DND-41 (cell line): ENCODE measurements around the gene SIRPA.

Experiments used
- ATAC-seq: fragments of 200-7000 bp; cut with Tn5 transposase; 3 replicates; pipeline ENCODE4 v1.9.1; 2021; ENCODE audit warnings: low read depth; ENCODE audit not compliant: insufficient read depth
- DNase-seq: peaks from one replicate; pipeline ENCODE4 v3.0.0-alpha.2; 2020
- H2AFZ ChIP-seq: 2 replicates; pipeline ENCODE4 v1.6.0; 2012; ENCODE audit warnings: low read depth, low read length
- H3K27ac ChIP-seq: 2 replicates; pipeline ENCODE4 v1.5.1; 2012; ENCODE audit warnings: low read length, inconsistent platforms
- H3K27me3 ChIP-seq: fragments of 200-600 bp; sonication (generic); 2 replicates; pipeline ENCODE4 v1.6.0; 2012; ENCODE audit warnings: low read length, mild to moderate bottlenecking, inconsistent platforms; ENCODE audit not compliant: insufficient read depth, poor library complexity
- H3K36me3 ChIP-seq: 2 replicates; pipeline ENCODE4 v1.5.1; 2012; ENCODE audit warnings: low read length, inconsistent platforms; ENCODE audit not compliant: insufficient read depth
- H3K4me1 ChIP-seq: 2 replicates; pipeline ENCODE4 v1.5.1; 2012; ENCODE audit warnings: mild to moderate bottlenecking, low read length; ENCODE audit not compliant: insufficient read depth
- H3K4me2 ChIP-seq: 2 replicates; pipeline ENCODE4 v1.6.0; 2012; ENCODE audit warnings: mild to moderate bottlenecking, moderate library complexity, low read length, inconsistent platforms; ENCODE audit not compliant: insufficient read depth
- H3K4me3 ChIP-seq, 2 experiments: fragments of 200-600 bp in 1 of 2; shearing (Covaris generic) in 1 of 2; 2 replicates each; pipeline ENCODE4 v1.5.1; 2012 to 2016; ENCODE audit warnings: inconsistent platforms in 2 of 2, low read length in 2 of 2, mild to moderate bottlenecking in 2 of 2, low read depth in 1 of 2, moderate library complexity in 1 of 2
- H3K79me2 ChIP-seq: 2 replicates; pipeline ENCODE4 v1.6.0; 2012; ENCODE audit warnings: low read length, inconsistent platforms; ENCODE audit not compliant: insufficient read depth
- H3K9ac ChIP-seq: 2 replicates; pipeline ENCODE4 v1.6.0; 2012; ENCODE audit warnings: low read depth, mild to moderate bottlenecking, inconsistent platforms, low read length, moderate library complexity
- H3K9me3 ChIP-seq: 2 replicates; pipeline ENCODE4 v1.5.1; 2012; ENCODE audit warnings: low read length, moderate library complexity, mild to moderate bottlenecking, inconsistent platforms; ENCODE audit not compliant: insufficient read depth, severe bottlenecking
- H4K20me1 ChIP-seq: 2 replicates; pipeline ENCODE4 v1.6.0; 2012; ENCODE audit warnings: low read length; ENCODE audit not compliant: insufficient read depth
- EZH2 ChIP-seq: IDR thresholded peaks from 3 replicates; pipeline ENCODE4 v1.6.1; 2012; ENCODE audit warnings: borderline replicate concordance, low read depth, mild to moderate bottlenecking, moderate library complexity, low read length, inconsistent platforms; ENCODE audit not compliant: severe bottlenecking
- TF ChIP-seq, protein P1 (sequence below): IDR thresholded peaks from 2 replicates; pipeline ENCODE4 v1.5.1; 2012; ENCODE audit warnings: borderline replicate concordance, low read length, moderate library complexity, mild to moderate bottlenecking; ENCODE audit not compliant: poor library complexity, severe bottlenecking; ENCODE audit errors: extremely low read depth

The SIRPA gene

DNA sequence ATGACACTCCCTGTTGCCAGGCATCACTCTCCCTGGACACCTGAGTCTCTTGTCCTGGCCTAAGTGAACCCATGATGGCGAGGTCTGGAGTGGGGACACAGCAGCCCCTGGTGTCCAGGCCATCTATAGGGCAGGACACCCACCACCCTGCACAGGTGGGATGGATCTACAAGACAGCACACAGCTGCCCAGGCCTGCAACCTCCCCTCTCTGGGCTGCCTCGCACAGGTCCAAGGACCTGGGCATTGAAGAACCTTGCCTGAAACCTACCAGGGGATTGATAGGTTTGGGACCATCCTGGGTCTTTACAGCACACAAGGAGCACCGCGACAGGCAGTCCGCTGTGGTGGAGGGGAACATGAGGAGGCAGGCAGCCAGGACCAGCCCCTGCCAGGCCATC is 87.5 kb downstream of the SIRPA start:
- no peaks in the 10 kb centered on the region for H3K9me3 ChIP-seq
- DNase-seq (no peak), ATAC-seq (no peak)
- H3K27me3 ChIP-seq = peaks cover 9% of the 10 kb centered on the region
- H3K79me2 ChIP-seq = no peaks in the 10 kb centered on the region
- no peak overlapping the region for H3K4me2 ChIP-seq
- H3K27ac ChIP-seq = no peak overlapping the region
- no peak overlapping the region for H3K4me3 ChIP-seq
- H4K20me1 ChIP-seq = 0 out of 2 replicates have a peak, but pooled peaks cover 3% of the 10 kb centered on the region
- H2AFZ ChIP-seq = no peak overlapping the region
- no peak for TF ChIP-seq EZH2
- TF ChIP-seq, protein P1, sequence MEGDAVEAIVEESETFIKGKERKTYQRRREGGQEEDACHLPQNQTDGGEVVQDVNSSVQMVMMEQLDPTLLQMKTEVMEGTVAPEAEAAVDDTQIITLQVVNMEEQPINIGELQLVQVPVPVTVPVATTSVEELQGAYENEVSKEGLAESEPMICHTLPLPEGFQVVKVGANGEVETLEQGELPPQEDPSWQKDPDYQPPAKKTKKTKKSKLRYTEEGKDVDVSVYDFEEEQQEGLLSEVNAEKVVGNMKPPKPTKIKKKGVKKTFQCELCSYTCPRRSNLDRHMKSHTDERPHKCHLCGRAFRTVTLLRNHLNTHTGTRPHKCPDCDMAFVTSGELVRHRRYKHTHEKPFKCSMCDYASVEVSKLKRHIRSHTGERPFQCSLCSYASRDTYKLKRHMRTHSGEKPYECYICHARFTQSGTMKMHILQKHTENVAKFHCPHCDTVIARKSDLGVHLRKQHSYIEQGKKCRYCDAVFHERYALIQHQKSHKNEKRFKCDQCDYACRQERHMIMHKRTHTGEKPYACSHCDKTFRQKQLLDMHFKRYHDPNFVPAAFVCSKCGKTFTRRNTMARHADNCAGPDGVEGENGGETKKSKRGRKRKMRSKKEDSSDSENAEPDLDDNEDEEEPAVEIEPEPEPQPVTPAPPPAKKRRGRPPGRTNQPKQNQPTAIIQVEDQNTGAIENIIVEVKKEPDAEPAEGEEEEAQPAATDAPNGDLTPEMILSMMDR = no peak
- no peaks in the 10 kb centered on the region for H3K36me3 ChIP-seq
- H3K4me1 ChIP-seq = no peaks in the 10 kb centered on the region
- no peak overlapping the region for H3K9ac ChIP-seq

DNA sequence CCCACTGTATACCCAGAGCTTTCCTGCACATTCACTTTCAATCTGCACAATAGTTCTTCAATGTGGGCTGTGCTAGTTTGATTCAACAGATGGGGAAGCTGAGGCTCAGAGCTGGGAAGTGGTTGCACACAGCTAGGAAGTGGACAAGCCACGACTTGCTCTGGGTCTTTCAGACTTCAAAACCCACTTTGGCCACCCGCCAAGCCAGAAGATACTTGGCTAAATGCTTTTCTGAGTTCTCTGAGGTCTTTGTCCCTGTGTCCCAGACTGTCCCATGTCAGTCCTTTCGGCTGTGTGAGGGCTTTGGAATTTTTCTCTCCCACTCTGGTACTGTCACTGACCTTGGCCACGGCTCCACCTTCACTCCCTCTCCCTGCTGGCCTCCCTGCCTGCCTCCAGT is 88.1 kb downstream of the SIRPA start:
- no peak for DNase-seq
- Histone ChIP-seq H3K27ac (no peak overlapping the region), H4K20me1 (0 out of 2 replicates have a peak, but pooled peaks cover 3% of the 10 kb centered on the region), H3K4me2 (no peak overlapping the region), H3K36me3 (no peaks in the 10 kb centered on the region), H3K9ac (no peak overlapping the region), H3K79me2 (no peaks in the 10 kb centered on the region), H3K4me1 (no peaks in the 10 kb centered on the region), H3K27me3 (peaks cover 9% of the 10 kb centered on the region), H3K9me3 (no peaks in the 10 kb centered on the region), H3K4me3 (no peak overlapping the region), H2AFZ (no peak overlapping the region)
- ATAC-seq = no peak
- TF ChIP-seq, protein P1 = no peak
- TF ChIP-seq EZH2 = no peak

DNA sequence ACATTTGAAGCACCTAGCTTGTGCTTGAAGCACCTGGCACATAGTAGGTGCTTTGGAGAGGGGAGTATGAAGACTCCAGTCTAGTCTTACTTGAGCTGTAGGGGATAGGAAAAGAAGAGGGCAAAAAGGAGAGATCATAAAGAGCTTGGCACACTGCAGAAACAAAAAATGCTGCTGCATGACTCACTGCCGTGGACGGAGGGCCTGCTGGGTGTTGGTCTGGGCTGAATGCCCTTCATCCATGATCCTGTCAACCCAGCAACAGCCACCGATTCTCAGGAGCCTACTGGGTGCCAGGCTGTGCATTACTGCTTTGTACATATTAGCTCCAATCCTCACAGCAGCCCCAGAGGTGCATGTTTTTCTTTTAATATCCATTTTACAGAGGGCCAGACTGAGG is 92.6 kb downstream of the SIRPA start:
- DNase-seq (no peak), ATAC-seq (no peak)
- TF ChIP-seq, protein P1 = no peak
- no peak for TF ChIP-seq EZH2
- Histone ChIP-seq H3K9ac (no peak overlapping the region), H3K4me2 (no peak overlapping the region), H3K9me3 (no peaks in the 10 kb centered on the region), H3K4me1 (no peaks in the 10 kb centered on the region), H3K4me3 (no peak overlapping the region), H3K79me2 (no peaks in the 10 kb centered on the region), H3K27ac (no peak overlapping the region), H3K27me3 (peaks cover 29% of the 10 kb centered on the region), H4K20me1 (0 out of 2 replicates have a peak, but pooled peaks cover 3% of the 10 kb centered on the region), H2AFZ (no peak overlapping the region), H3K36me3 (no peaks in the 10 kb centered on the region)
